Calu3 (cell line): Measurements from ENCODE around the gene LRMDA. TPM values are rescaled to one million over a fixed set of nuclear protein-coding genes. Genes with fewer than 3 reads are reported as not detected.

Source experiments
- BruUV-seq: library from RNA; stranded (reverse); fragments of 400-500 nt; replicated peaks from 2 replicates; lab custom pipeline; 2021; lab: Mats Ljungman, UMichigan
- CTCF ChIA-PET: fragments of 300-600 bp; sonication (Branson Sonifier 250); formaldehyde crosslinking; loops from one replicate; lab custom pipeline; 2022; ENCODE audit warnings: antibody characterized with exemption; lab: Charles Lee
- DNase-seq: peaks from one replicate; pipeline ENCODE4 v3.0.0; 2022
- H3K27ac Mint-ChIP-seq: one replicate; pipeline ENCODE4 v1.8.0; 2022; ENCODE audit warnings: mixed read lengths; ENCODE audit not compliant: unreplicated experiment
- H3K27me3 Mint-ChIP-seq: one replicate; pipeline ENCODE4 v1.8.0; 2022; ENCODE audit warnings: mixed read lengths; ENCODE audit not compliant: unreplicated experiment
- H3K36me3 Mint-ChIP-seq: one replicate; pipeline ENCODE4 v1.8.0; 2022; ENCODE audit warnings: mild to moderate bottlenecking, moderate library complexity, mixed read lengths; ENCODE audit not compliant: insufficient read depth, unreplicated experiment
- H3K4me1 Mint-ChIP-seq: one replicate; pipeline ENCODE4 v1.8.0; 2022; ENCODE audit warnings: mild to moderate bottlenecking, low read depth, mixed read lengths; ENCODE audit not compliant: unreplicated experiment
- H3K4me3 Mint-ChIP-seq: one replicate; pipeline ENCODE4 v1.8.0; 2022; ENCODE audit warnings: mild to moderate bottlenecking, low read depth, moderate library complexity, mixed read lengths; ENCODE audit not compliant: unreplicated experiment
- H3K9me3 Mint-ChIP-seq: one replicate; pipeline ENCODE4 v1.8.0; 2022; ENCODE audit warnings: low read depth, mixed read lengths; ENCODE audit not compliant: unreplicated experiment
- CTCF ChIP-seq: fragments of 200-600 bp; IDR thresholded peaks from one replicate; pipeline ENCODE4 v1.8.0; 2022; ENCODE audit warnings: antibody characterized with exemption; ENCODE audit not compliant: unreplicated experiment
- intact Hi-C: fragments of 100-400 bp; cut with micrococcal nuclease; formaldehyde crosslinking; loops from one replicate; pipeline ENCODE4 v1.10.0; 2022; ENCODE audit not compliant: unreplicated experiment
- total RNA-seq: library from RNA; stranded (reverse); gene quantifications from 2 replicates; pipeline ENCODE4 v1.2.3, GENCODE V29; 2022

LRMDA gene
- total RNA-seq, 1 experiment from 2014 or later: 7.6 TPM

DNA sequence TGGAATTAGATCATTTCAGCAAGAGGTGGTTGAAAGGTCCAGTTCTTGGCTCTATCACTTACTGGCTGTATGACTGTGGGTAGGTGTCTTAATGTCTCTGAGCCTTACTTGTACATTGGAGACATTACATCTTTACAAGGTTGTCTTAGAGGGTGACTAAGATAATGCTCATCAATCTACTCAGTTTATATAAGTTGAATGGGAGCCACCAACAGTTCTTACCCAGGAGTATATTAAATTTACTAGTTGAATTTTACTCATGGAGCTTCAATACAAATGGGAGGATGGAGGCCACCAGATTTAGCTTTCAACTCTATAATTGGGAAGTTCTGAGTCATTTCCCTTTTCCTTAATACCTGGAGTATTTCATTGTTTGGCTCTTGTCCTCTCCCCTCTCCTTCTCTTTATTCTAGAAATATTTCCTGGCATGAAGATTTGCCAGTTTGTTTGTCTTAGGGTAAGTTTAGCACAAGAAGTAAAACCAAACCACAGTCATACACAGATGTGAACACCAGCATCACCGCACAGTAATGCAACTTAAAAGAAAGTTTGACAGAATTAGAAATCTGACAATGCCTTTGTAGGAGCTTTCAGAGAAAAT lies 222.8 kb downstream of the LRMDA start:
- Mint-ChIP-seq H3K36me3 (no peaks in the 10 kb centered on the region), H3K4me1 (no peaks in the 10 kb centered on the region), H3K27ac (no peak overlapping the region), H3K27me3 (peaks cover 71% of the 10 kb centered on the region), H3K9me3 (no peaks in the 10 kb centered on the region), H3K4me3 (no peak overlapping the region)
- no peak for DNase-seq
- intact Hi-C loops: no loop called here
- CTCF ChIA-PET: no interaction called here
- no TSS peak for BruUV-seq
- TF ChIP-seq CTCF: no peak

- DNase-seq: no peak
- CTCF ChIA-PET: interaction anchor here (0.6 kb wide), 1 partner anchor 407 kb away, joined by 5 read pairs; no protein-coding TSS in a partner anchor
- Mint-ChIP-seq H3K27ac (no peak overlapping the region), H3K27me3 (peaks cover 71% of the 10 kb centered on the region), H3K4me3 (no peak overlapping the region), H3K36me3 (no peaks in the 10 kb centered on the region), H3K9me3 (no peaks in the 10 kb centered on the region), H3K4me1 (no peaks in the 10 kb centered on the region)
- no TSS peak for BruUV-seq
- TF ChIP-seq CTCF: no peak
- intact Hi-C loops: no loop called here
Measured at GRCh38 chr10:75654772-75655171, 223.3 kb downstream of the LRMDA start.

DNA sequence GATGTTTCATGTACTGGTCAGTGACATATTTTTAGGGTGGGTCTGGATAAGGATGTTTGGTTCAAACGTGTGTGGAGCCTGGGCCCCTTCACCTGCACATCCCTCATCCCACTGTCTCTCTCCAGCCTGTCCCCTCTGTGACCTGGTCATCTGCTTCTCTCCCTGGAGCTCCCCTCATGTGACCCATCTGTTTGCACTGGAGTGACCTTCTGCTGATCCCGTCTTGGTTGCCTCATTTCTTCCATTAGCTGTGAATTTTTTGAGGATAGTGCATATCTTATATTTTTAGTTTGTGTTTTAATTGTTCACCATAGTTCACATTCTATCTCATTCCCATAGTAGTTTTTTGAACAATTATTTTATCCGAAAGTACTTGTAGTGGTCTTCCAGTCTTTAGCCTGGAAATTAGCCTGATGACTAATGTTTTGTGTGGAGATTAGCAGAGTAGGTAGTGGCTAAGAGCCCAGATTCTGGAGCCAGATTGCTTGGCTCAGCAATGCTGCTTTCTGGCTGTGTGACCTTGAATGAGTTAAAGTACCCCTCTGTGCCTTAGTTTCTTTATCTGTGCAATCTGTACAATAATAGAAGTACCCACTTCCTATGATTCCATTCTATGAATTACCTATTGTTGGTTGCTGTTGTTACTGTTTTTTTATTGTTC lies 224.5 kb downstream of the LRMDA start:
- no peak for DNase-seq
- no TSS peak for BruUV-seq
- intact Hi-C loops: no loop called here
- TF ChIP-seq CTCF: no peak
- no peak overlapping the region for H3K27ac Mint-ChIP-seq
- no peaks in the 10 kb centered on the region for H3K9me3 Mint-ChIP-seq
- H3K27me3 Mint-ChIP-seq: peaks cover 69% of the 10 kb centered on the region
- CTCF ChIA-PET: no interaction called here
- H3K4me3 Mint-ChIP-seq: no peak overlapping the region
- no peaks in the 10 kb centered on the region for H3K4me1 Mint-ChIP-seq
- H3K36me3 Mint-ChIP-seq: no peaks in the 10 kb centered on the region

- CTCF ChIA-PET: no interaction called here
- no peak for TF ChIP-seq CTCF
- Mint-ChIP-seq H3K27me3 (peaks cover 56% of the 10 kb centered on the region), H3K4me1 (no peaks in the 10 kb centered on the region), H3K36me3 (no peaks in the 10 kb centered on the region), H3K9me3 (no peaks in the 10 kb centered on the region), H3K4me3 (no peak overlapping the region), H3K27ac (no peak overlapping the region)
- intact Hi-C loops: no loop called here
- no peak for DNase-seq
- no TSS peak for BruUV-seq
Measured at GRCh38 chr10:75657351-75657750, 225.9 kb downstream of the LRMDA start.
